H9 (cell line): Measurements from ENCODE around the gene TIMELESS. TPM values are rescaled to one million over a fixed set of nuclear protein-coding genes. Genes with fewer than 3 reads are reported as not detected.

Experiments
- DNase-seq: peaks from one replicate; pipeline ENCODE4 v3.0.0-alpha.2; 2017
- H2AFZ ChIP-seq: one replicate; pipeline ENCODE4 v1.6.1; 2013; ENCODE audit warnings: mild to moderate bottlenecking, low read length, control low read depth, moderate library complexity
- H2AK5ac ChIP-seq: 2 replicates; pipeline ENCODE4 v1.6.1; 2013; ENCODE audit warnings: low read length, control low read depth, mixed read lengths; ENCODE audit not compliant: insufficient read length
- H2BK120ac ChIP-seq: one replicate; pipeline ENCODE4 v1.6.1; 2013; ENCODE audit warnings: low read depth, mild to moderate bottlenecking, low read length, control low read depth, inconsistent platforms; ENCODE audit not compliant: poor library complexity, severe bottlenecking
- H2BK12ac ChIP-seq: 2 replicates; pipeline ENCODE4 v1.6.1; 2013; ENCODE audit warnings: low read length, control low read depth, mixed read lengths, low read depth; ENCODE audit not compliant: insufficient read length
- H2BK15ac ChIP-seq: 2 replicates; pipeline ENCODE4 v1.6.1; 2013; ENCODE audit warnings: low read depth, low read length, control low read depth
- H2BK20ac ChIP-seq: one replicate; pipeline ENCODE4 v1.6.1; 2013; ENCODE audit warnings: low read depth, mild to moderate bottlenecking, low read length, control low read depth, inconsistent platforms; ENCODE audit not compliant: poor library complexity, severe bottlenecking
- H2BK5ac ChIP-seq: 2 replicates; pipeline ENCODE4 v1.6.1; 2013; ENCODE audit warnings: low read length, control low read depth, mixed read lengths; ENCODE audit not compliant: insufficient read length
- H3K14ac ChIP-seq: 2 replicates; pipeline ENCODE4 v1.6.1; 2013; ENCODE audit warnings: low read length, control low read depth; ENCODE audit not compliant: insufficient read depth
- H3K18ac ChIP-seq: 2 replicates; pipeline ENCODE4 v1.6.1; 2013; ENCODE audit warnings: low read depth, mild to moderate bottlenecking, mixed read lengths, low read length, control low read depth; ENCODE audit not compliant: insufficient read length
- H3K23ac ChIP-seq: 2 replicates; pipeline ENCODE4 v1.6.1; 2013; ENCODE audit warnings: low read length, control low read depth, mixed read lengths, low read depth; ENCODE audit not compliant: insufficient read length
- H3K23me2 ChIP-seq: 2 replicates; pipeline ENCODE4 v1.6.1; 2013; ENCODE audit warnings: low read depth, mild to moderate bottlenecking, mixed read lengths, low read length, control low read depth; ENCODE audit not compliant: insufficient read length, poor library complexity, severe bottlenecking
- H3K27ac ChIP-seq: 2 replicates; pipeline ENCODE4 v1.5.1; 2013; ENCODE audit warnings: low read length, control low read depth, mixed read lengths, low read depth; ENCODE audit not compliant: insufficient read length
- H3K27me3 ChIP-seq: 2 replicates; pipeline ENCODE4 v1.6.1; 2013; ENCODE audit warnings: low read length, control low read depth, inconsistent platforms; ENCODE audit not compliant: insufficient read depth
- H3K4ac ChIP-seq: 2 replicates; pipeline ENCODE4 v1.6.1; 2013; ENCODE audit warnings: low read depth, mild to moderate bottlenecking, control low read depth, inconsistent platforms, low read length, moderate library complexity
- H3K4me1 ChIP-seq: 2 replicates; pipeline ENCODE4 v1.6.1; 2013; ENCODE audit warnings: low read length, control low read depth, inconsistent platforms; ENCODE audit not compliant: insufficient read depth
- H3K4me2 ChIP-seq: 2 replicates; pipeline ENCODE4 v1.6.1; 2013; ENCODE audit warnings: low read length, control low read depth, mixed read lengths; ENCODE audit not compliant: insufficient read length, insufficient read depth
- H3K56ac ChIP-seq: 2 replicates; pipeline ENCODE4 v1.6.1; 2013; ENCODE audit warnings: low read depth, mild to moderate bottlenecking, mixed read lengths, low read length, control low read depth; ENCODE audit not compliant: insufficient read length
- H3K79me1 ChIP-seq: 2 replicates; pipeline ENCODE4 v1.6.1; 2013; ENCODE audit warnings: low read depth, mild to moderate bottlenecking, moderate library complexity, low read length, control low read depth, inconsistent platforms; ENCODE audit not compliant: insufficient read depth, poor library complexity, severe bottlenecking
- H3K79me2 ChIP-seq: 2 replicates; pipeline ENCODE4 v1.6.1; 2013; ENCODE audit warnings: low read length, control low read depth, inconsistent platforms; ENCODE audit not compliant: insufficient read depth
- H3K9ac ChIP-seq: 2 replicates; pipeline ENCODE4 v1.6.1; 2013; ENCODE audit warnings: low read length, control low read depth, mixed read lengths; ENCODE audit not compliant: insufficient read length; ENCODE audit errors: extremely low read depth
- H3K9me3 ChIP-seq: one replicate; pipeline ENCODE4 v1.6.1; 2013; ENCODE audit warnings: low read depth, low read length, inconsistent platforms; ENCODE audit not compliant: control insufficient read depth
- H3T11ph ChIP-seq: one replicate; pipeline ENCODE4 v1.6.1; 2013; ENCODE audit warnings: mild to moderate bottlenecking, low read length, control low read depth, inconsistent platforms
- H4K20me1 ChIP-seq: one replicate; pipeline ENCODE4 v1.6.1; 2013; ENCODE audit not compliant: control insufficient read depth, insufficient read length, insufficient read depth
- H4K5ac ChIP-seq: 2 replicates; pipeline ENCODE4 v1.6.1; 2013; ENCODE audit warnings: low read depth, mild to moderate bottlenecking, mixed read lengths, low read length, control low read depth; ENCODE audit not compliant: insufficient read length
- H4K8ac ChIP-seq: replicated peaks from 2 replicates; pipeline ENCODE4 v1.6.1; 2013; ENCODE audit warnings: low read length, control low read depth, mixed read lengths, low read depth; ENCODE audit not compliant: insufficient read length
- H4K91ac ChIP-seq: 2 replicates; pipeline ENCODE4 v1.6.1; 2013; ENCODE audit warnings: low read depth, mild to moderate bottlenecking, moderate library complexity, mixed read lengths, low read length, control low read depth; ENCODE audit not compliant: insufficient read length
- H3K27ac Mint-ChIP-seq, 3 experiments: 2 replicates in 2 of 3; 3 replicates in 1 of 3; pipeline ENCODE4 v1.8.0; 2020 to 2021; ENCODE audit warnings: mixed read lengths in 3 of 3, mild to moderate bottlenecking in 1 of 3, moderate library complexity in 1 of 3
- H3K27me3 Mint-ChIP-seq: 2 replicates; pipeline ENCODE4 v1.8.0; 2021; ENCODE audit warnings: low read depth, mild to moderate bottlenecking, moderate library complexity, mixed read lengths
- H3K36me3 Mint-ChIP-seq, 3 experiments: 2 replicates in 2 of 3; 3 replicates in 1 of 3; pipeline ENCODE4 v1.8.0; 2020 to 2021; ENCODE audit warnings: low read depth in 3 of 3, mixed read lengths in 3 of 3; ENCODE audit not compliant: insufficient read depth in 1 of 3
- H3K4me1 Mint-ChIP-seq, 2 experiments: 2 replicates each; pipeline ENCODE4 v1.8.0; 2020; ENCODE audit warnings: mixed read lengths in 2 of 2
- H3K4me3 Mint-ChIP-seq, 2 experiments: 2 replicates in 1 of 2; 3 replicates in 1 of 2; pipeline ENCODE4 v1.8.0; 2020 to 2021; ENCODE audit warnings: mild to moderate bottlenecking in 2 of 2, mixed read lengths in 2 of 2, moderate library complexity in 1 of 2
- H3K9me3 Mint-ChIP-seq, 2 experiments: 2 replicates in 1 of 2; 3 replicates in 1 of 2; pipeline ENCODE4 v1.8.0; 2020; ENCODE audit warnings: mild to moderate bottlenecking in 2 of 2, mixed read lengths in 2 of 2, moderate library complexity in 1 of 2
- total RNA-seq: library from RNA; stranded (reverse); gene quantifications from 2 replicates; pipeline ENCODE4 v1.2.1, GENCODE V29; 2021
- TF ChIP-seq, protein P1 (sequence below): fragments of 200-600 bp; sonication (generic); conservative IDR thresholded peaks from 3 replicates; pipeline ENCODE4 v1.8.0; 2021; ENCODE audit warnings: antibody characterized with exemption, mild to moderate bottlenecking

TIMELESS gene
- total RNA-seq, 1 experiment from 2014 or later = 68.0 TPM

DNA sequence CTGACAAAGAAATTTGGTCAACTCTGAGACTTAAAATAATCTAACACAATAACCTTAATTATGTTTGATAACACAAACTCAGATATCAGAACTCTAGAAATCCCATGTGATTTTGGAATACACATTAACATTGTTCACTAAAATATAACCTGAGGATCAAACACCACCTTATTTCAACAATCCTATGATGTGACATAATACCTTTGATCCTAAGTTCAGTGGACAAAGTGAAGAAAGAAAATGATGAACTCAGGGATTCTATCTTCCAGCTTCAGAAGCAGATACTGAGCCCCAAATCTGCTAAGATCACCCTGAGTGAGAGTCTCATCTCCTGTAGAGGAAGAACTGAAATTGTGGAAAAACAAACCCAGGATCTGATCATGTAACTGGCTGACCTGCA, 50.9 kb downstream of the TIMELESS start:
- Mint-ChIP-seq H3K27me3 (peaks cover 13% of the 10 kb centered on the region), H3K4me3 (no peak overlapping the region), H3K27ac (no peak overlapping the region), H3K36me3 (peaks cover 2 to 9% (median 9%) of the 10 kb centered on the region in 3 experiments; a peak in 5 of 7 replicates), H3K9me3 (peaks cover 12 to 17% of the 10 kb centered on the region in 2 experiments), H3K4me1 (peaks cover 8 to 9% of the 10 kb centered on the region in 2 experiments; a peak in 3 of 4 replicates)
- no peaks in the 10 kb centered on the region for H3K79me2 ChIP-seq
- H2AK5ac ChIP-seq = no peak overlapping the region
- H3K27me3 ChIP-seq = no peaks in the 10 kb centered on the region
- no peak overlapping the region for H2BK12ac ChIP-seq
- H3K4ac ChIP-seq = no peak overlapping the region
- H2BK5ac ChIP-seq = no peak overlapping the region
- no peaks in the 10 kb centered on the region for H4K20me1 ChIP-seq
- H3K27ac ChIP-seq = no peak overlapping the region
- H4K8ac ChIP-seq = no peak overlapping the region
- no peaks in the 10 kb centered on the region for H3K23me2 ChIP-seq
- no peak overlapping the region for H2BK15ac ChIP-seq
- H3K4me2 ChIP-seq = no peak overlapping the region
- H3K79me1 ChIP-seq = no peaks in the 10 kb centered on the region
- TF ChIP-seq, protein P1, sequence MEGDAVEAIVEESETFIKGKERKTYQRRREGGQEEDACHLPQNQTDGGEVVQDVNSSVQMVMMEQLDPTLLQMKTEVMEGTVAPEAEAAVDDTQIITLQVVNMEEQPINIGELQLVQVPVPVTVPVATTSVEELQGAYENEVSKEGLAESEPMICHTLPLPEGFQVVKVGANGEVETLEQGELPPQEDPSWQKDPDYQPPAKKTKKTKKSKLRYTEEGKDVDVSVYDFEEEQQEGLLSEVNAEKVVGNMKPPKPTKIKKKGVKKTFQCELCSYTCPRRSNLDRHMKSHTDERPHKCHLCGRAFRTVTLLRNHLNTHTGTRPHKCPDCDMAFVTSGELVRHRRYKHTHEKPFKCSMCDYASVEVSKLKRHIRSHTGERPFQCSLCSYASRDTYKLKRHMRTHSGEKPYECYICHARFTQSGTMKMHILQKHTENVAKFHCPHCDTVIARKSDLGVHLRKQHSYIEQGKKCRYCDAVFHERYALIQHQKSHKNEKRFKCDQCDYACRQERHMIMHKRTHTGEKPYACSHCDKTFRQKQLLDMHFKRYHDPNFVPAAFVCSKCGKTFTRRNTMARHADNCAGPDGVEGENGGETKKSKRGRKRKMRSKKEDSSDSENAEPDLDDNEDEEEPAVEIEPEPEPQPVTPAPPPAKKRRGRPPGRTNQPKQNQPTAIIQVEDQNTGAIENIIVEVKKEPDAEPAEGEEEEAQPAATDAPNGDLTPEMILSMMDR = no peak
- no peak overlapping the region for H2AFZ ChIP-seq
- no peak overlapping the region for H3K9ac ChIP-seq
- H3K56ac ChIP-seq = no peak overlapping the region
- no peak overlapping the region for H3T11ph ChIP-seq
- no peak overlapping the region for H3K23ac ChIP-seq
- no peak overlapping the region for H2BK120ac ChIP-seq
- H3K9me3 ChIP-seq = no peaks in the 10 kb centered on the region
- no peak overlapping the region for H4K91ac ChIP-seq
- H2BK20ac ChIP-seq = no peak overlapping the region
- no peaks in the 10 kb centered on the region for H3K4me1 ChIP-seq
- no peak overlapping the region for H4K5ac ChIP-seq
- H3K14ac ChIP-seq = no peak overlapping the region
- no peak for DNase-seq
- no peak overlapping the region for H3K18ac ChIP-seq
